GM23338 (cell line): Measurements from ENCODE around the gene DDX54. TPM values are rescaled to one million over a fixed set of nuclear protein-coding genes. Genes with fewer than 3 reads are reported as not detected.

Experiments used
- ATAC-seq: fragments of 200-7000 bp; cut with Tn5 transposase; 3 replicates; pipeline ENCODE4 v1.9.1; 2020
- DNase-seq: peaks from one replicate; pipeline ENCODE4 v3.0.0-alpha.2; 2015; ENCODE audit warnings: low spot score
- H2AFZ ChIP-seq: fragments of 200-600 bp; sonication (generic); 2 replicates; pipeline ENCODE4 v1.8.0; 2016; ENCODE audit warnings: antibody characterized with exemption, mild to moderate bottlenecking, moderate library complexity
- H3F3A ChIP-seq: fragments of 200-600 bp; sonication (generic); replicated peaks from 2 replicates; pipeline ENCODE4 v1.8.0; 2017; ENCODE audit warnings: antibody characterized with exemption, mixed run types, low read depth
- H3K27ac ChIP-seq: fragments of 200-600 bp; sonication (generic); 2 replicates; pipeline ENCODE4 v1.6.1; 2016; ENCODE audit warnings: low read depth
- H3K27me3 ChIP-seq: fragments of 200-600 bp; sonication (generic); 2 replicates; pipeline ENCODE4 v1.8.0; 2016; ENCODE audit warnings: mild to moderate bottlenecking, mixed run types, moderate library complexity; ENCODE audit not compliant: insufficient read depth
- H3K36me3 ChIP-seq: fragments of 200-600 bp; sonication (generic); 2 replicates; pipeline ENCODE4 v1.8.0; 2016; ENCODE audit warnings: mild to moderate bottlenecking; ENCODE audit not compliant: insufficient read depth
- H3K4me1 ChIP-seq: fragments of 200-600 bp; sonication (generic); 2 replicates; pipeline ENCODE4 v1.8.0; 2016; ENCODE audit warnings: mild to moderate bottlenecking, moderate library complexity; ENCODE audit not compliant: insufficient read depth
- H3K4me2 ChIP-seq: fragments of 200-600 bp; sonication (generic); 2 replicates; pipeline ENCODE4 v1.7.1; 2017; ENCODE audit warnings: mixed run types
- H3K4me3 ChIP-seq: fragments of 200-600 bp; sonication (generic); 2 replicates; pipeline ENCODE4 v1.6.1; 2016; ENCODE audit warnings: mixed run types
- H3K79me2 ChIP-seq: fragments of 200-600 bp; sonication (generic); replicated peaks from 2 replicates; pipeline ENCODE4 v1.8.0; 2017; ENCODE audit warnings: mild to moderate bottlenecking; ENCODE audit not compliant: insufficient read depth
- H3K9me2 ChIP-seq: fragments of 200-600 bp; sonication (generic); 2 replicates; pipeline ENCODE4 v1.8.0; 2017; ENCODE audit not compliant: insufficient read depth
- H4K20me1 ChIP-seq: fragments of 200-600 bp; sonication (generic); replicated peaks from 2 replicates; pipeline ENCODE4 v1.8.0; 2017; ENCODE audit warnings: mild to moderate bottlenecking; ENCODE audit not compliant: insufficient read depth
- H3K27ac Mint-ChIP-seq: 2 replicates; pipeline ENCODE4 v1.8.0; 2020; ENCODE audit warnings: inconsistent platforms, mild to moderate bottlenecking, moderate library complexity, mixed read lengths
- H3K27me3 Mint-ChIP-seq: 3 replicates; pipeline ENCODE4 v1.8.0; 2022; ENCODE audit warnings: low read depth, mild to moderate bottlenecking, moderate library complexity, mixed read lengths, inconsistent platforms; ENCODE audit not compliant: insufficient read depth, poor library complexity
- H3K36me3 Mint-ChIP-seq: 3 replicates; pipeline ENCODE4 v1.8.0; 2021; ENCODE audit warnings: low read depth, mild to moderate bottlenecking, inconsistent platforms, moderate library complexity, mixed read lengths
- H3K4me1 Mint-ChIP-seq: 3 replicates; pipeline ENCODE4 v1.8.0; 2020; ENCODE audit warnings: mild to moderate bottlenecking, inconsistent platforms, mixed read lengths
- H3K4me3 Mint-ChIP-seq: 3 replicates; pipeline ENCODE4 v1.8.0; 2021; ENCODE audit warnings: moderate library complexity, mild to moderate bottlenecking, inconsistent platforms, mixed read lengths
- H3K9me3 Mint-ChIP-seq: 3 replicates; pipeline ENCODE4 v1.8.0; 2020; ENCODE audit warnings: moderate library complexity, mild to moderate bottlenecking, inconsistent platforms, mixed read lengths
- CREB1 ChIP-seq: fragments of 250-450 bp; sonication (Bioruptor Pico); IDR thresholded peaks from 2 replicates; pipeline ENCODE4 v1.5.0; 2020; ENCODE audit warnings: low read depth, mild to moderate bottlenecking, moderate library complexity
- EZH2 ChIP-seq: fragments of 200-600 bp; sonication (generic); IDR thresholded peaks from one replicate; pipeline ENCODE4 v1.8.0; 2017; ENCODE audit warnings: antibody characterized with exemption, mild to moderate bottlenecking, low read depth; ENCODE audit not compliant: unreplicated experiment
- NANOG ChIP-seq: IDR thresholded peaks from 2 replicates; pipeline ENCODE4 v1.6.1; 2016; ENCODE audit warnings: antibody characterized with exemption, borderline replicate concordance
- REST ChIP-seq: IDR thresholded peaks from one replicate; pipeline ENCODE4 v1.6.1; 2018; ENCODE audit warnings: antibody characterized with exemption; ENCODE audit not compliant: unreplicated experiment
- STAT1 ChIP-seq: IDR thresholded peaks from one replicate; pipeline ENCODE4 v1.6.1; 2016; ENCODE audit warnings: antibody characterized with exemption; ENCODE audit not compliant: unreplicated experiment
- ZNF114 ChIP-seq: fragments of 250-450 bp; sonication (Bioruptor Pico); IDR thresholded peaks from 2 replicates; pipeline ENCODE4 v1.5.0; 2020; ENCODE audit warnings: mild to moderate bottlenecking, moderate library complexity
- ZNF331 ChIP-seq: fragments of 250-450 bp; sonication (Bioruptor Pico); IDR thresholded peaks from 2 replicates; pipeline ENCODE4 v1.5.0; 2020; ENCODE audit warnings: low read depth, mild to moderate bottlenecking, moderate library complexity
- ZNF462 ChIP-seq: fragments of 250-450 bp; sonication (Bioruptor Pico); IDR thresholded peaks from 2 replicates; pipeline ENCODE4 v1.5.0; 2020; ENCODE audit warnings: mild to moderate bottlenecking, moderate library complexity
- polyA plus RNA-seq: library from polyadenylated mRNA; unstranded; fragments of >200 nt; fragmentation: Nextera tagmentation; extraction: Ambion mirVana; gene quantifications from 2 replicates; pipeline ENCODE4 v1.2.1, GENCODE V29; 2016
- total RNA-seq: library from RNA; depleted of rRNA; stranded (reverse); fragments of >200 nt; shearing (Covaris generic); gene quantifications from 2 replicates; pipeline ENCODE4 v1.2.3, GENCODE V29; 2014
- TF ChIP-seq, protein P1 (sequence below), 2 experiments: fragments of 200-600 bp in 1 of 2; sonication (generic) in 1 of 2; conservative IDR thresholded peaks; 2 replicates each; pipeline versions ENCODE4 v1.5.1 to v1.6.1; 2016 to 2017; ENCODE audit warnings: antibody characterized with exemption in 2 of 2, low read depth in 2 of 2, mild to moderate bottlenecking in 2 of 2, moderate library complexity in 1 of 2
- TF ChIP-seq, protein P2 (sequence below): IDR thresholded peaks from 2 replicates; pipeline ENCODE4 v1.6.1; 2016; ENCODE audit warnings: antibody characterized with exemption

The DDX54 gene
- total and polyA plus RNA-seq, 2 experiments from 2014 or later = 84.1 to 89.4 TPM

GRCh38 chr12:113155646-113156045 is 29.6 kb downstream of the DDX54 start (continued):
- TF ChIP-seq ZNF462 (CRISPR knock-in tag) (no peak), CREB1 (CRISPR knock-in tag) (no peak), ZNF331 (CRISPR knock-in tag) (no peak)
- TF ChIP-seq, protein P1, sequence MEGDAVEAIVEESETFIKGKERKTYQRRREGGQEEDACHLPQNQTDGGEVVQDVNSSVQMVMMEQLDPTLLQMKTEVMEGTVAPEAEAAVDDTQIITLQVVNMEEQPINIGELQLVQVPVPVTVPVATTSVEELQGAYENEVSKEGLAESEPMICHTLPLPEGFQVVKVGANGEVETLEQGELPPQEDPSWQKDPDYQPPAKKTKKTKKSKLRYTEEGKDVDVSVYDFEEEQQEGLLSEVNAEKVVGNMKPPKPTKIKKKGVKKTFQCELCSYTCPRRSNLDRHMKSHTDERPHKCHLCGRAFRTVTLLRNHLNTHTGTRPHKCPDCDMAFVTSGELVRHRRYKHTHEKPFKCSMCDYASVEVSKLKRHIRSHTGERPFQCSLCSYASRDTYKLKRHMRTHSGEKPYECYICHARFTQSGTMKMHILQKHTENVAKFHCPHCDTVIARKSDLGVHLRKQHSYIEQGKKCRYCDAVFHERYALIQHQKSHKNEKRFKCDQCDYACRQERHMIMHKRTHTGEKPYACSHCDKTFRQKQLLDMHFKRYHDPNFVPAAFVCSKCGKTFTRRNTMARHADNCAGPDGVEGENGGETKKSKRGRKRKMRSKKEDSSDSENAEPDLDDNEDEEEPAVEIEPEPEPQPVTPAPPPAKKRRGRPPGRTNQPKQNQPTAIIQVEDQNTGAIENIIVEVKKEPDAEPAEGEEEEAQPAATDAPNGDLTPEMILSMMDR (conservative IDR thresholded peaks at IDR 0.05; ENCODE audit: low read depth in 2 of 2) = no peak

DNA sequence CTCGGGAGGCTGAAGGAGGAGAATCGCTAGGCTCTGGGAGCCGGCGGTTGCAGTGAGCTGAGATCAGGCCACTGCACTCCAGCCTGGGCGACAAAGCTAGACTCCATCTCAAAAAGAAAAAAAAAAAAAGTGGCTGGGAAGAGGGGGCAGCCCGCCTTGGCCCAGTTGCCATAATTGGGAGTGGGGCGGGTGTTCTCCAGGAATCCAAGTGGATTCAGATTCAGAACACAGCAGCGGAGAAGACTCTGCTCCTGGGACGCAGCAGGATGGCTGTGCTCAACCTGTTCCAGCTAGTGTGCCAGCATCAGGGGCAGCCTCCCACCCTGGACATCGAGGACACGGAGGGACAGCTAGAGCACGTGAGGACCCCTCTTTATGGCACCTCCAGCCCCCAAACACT is 30.2 kb downstream of the DDX54 start:
- peaks cover 20% of the 10 kb centered on the region; the same call in 1 of the 2 replicates for H3K4me1 ChIP-seq
- H3K36me3 Mint-ChIP-seq = peaks cover 29% of the 10 kb centered on the region
- H4K20me1 ChIP-seq = no peaks in the 10 kb centered on the region; the same call in 1 of the 2 replicates
- peak overlapping the region; percentile 76 for H3K4me2 ChIP-seq
- no peaks in the 10 kb centered on the region for H3K9me2 ChIP-seq
- H3K4me1 Mint-ChIP-seq = peaks cover 16% of the 10 kb centered on the region
- H3K9me3 Mint-ChIP-seq = no peaks in the 10 kb centered on the region; the same call in 2 of the 3 replicates
- no peaks in the 10 kb centered on the region for H3K79me2 ChIP-seq
- peaks cover 19% of the 10 kb centered on the region; the same call in 1 of the 2 replicates for H3F3A ChIP-seq
- H3K36me3 ChIP-seq = no peaks in the 10 kb centered on the region; the same call in 1 of the 2 replicates
- H3K27me3 ChIP-seq = peaks cover 31% of the 10 kb centered on the region
- ATAC-seq (no peak), DNase-seq (no peak)
- peak overlapping the region; percentile 57; the same call in 2 of the 3 replicates for H3K4me3 Mint-ChIP-seq
- peak overlapping the region; percentile 88 for H2AFZ ChIP-seq
- H3K27me3 Mint-ChIP-seq = peaks cover 36% of the 10 kb centered on the region
- H3K27ac ChIP-seq = no peak overlapping the region
- peak overlapping the region; percentile 63 for H3K4me3 ChIP-seq
- no peak overlapping the region for H3K27ac Mint-ChIP-seq
- TF ChIP-seq, protein P2, sequence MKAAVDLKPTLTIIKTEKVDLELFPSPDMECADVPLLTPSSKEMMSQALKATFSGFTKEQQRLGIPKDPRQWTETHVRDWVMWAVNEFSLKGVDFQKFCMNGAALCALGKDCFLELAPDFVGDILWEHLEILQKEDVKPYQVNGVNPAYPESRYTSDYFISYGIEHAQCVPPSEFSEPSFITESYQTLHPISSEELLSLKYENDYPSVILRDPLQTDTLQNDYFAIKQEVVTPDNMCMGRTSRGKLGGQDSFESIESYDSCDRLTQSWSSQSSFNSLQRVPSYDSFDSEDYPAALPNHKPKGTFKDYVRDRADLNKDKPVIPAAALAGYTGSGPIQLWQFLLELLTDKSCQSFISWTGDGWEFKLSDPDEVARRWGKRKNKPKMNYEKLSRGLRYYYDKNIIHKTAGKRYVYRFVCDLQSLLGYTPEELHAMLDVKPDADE = no peak
- TF ChIP-seq REST (no peak), EZH2 (no peak), CREB1 (CRISPR knock-in tag) (no peak), STAT1 (no peak), ZNF331 (CRISPR knock-in tag) (no peak), NANOG (no peak), ZNF114 (no peak)
